HG03103 (cell line): ENCODE results near the gene DARS2.
A peak's percentile ranks its signal among the peaks of the same experiment; 100 is the strongest.
"Not testable (repeated sequence)": the region's sequence is repeated elsewhere in the genome, so short reads cannot be mapped to it uniquely, and the experiment has no call there.

Source experiments
- ATAC-seq: cut with Tn5 transposase; IDR thresholded peaks from one replicate; pipeline ENCODE4 v1.9.1; 2021; ENCODE audit warnings: low read depth; ENCODE audit not compliant: unreplicated experiment

The DARS2 gene, protein sequence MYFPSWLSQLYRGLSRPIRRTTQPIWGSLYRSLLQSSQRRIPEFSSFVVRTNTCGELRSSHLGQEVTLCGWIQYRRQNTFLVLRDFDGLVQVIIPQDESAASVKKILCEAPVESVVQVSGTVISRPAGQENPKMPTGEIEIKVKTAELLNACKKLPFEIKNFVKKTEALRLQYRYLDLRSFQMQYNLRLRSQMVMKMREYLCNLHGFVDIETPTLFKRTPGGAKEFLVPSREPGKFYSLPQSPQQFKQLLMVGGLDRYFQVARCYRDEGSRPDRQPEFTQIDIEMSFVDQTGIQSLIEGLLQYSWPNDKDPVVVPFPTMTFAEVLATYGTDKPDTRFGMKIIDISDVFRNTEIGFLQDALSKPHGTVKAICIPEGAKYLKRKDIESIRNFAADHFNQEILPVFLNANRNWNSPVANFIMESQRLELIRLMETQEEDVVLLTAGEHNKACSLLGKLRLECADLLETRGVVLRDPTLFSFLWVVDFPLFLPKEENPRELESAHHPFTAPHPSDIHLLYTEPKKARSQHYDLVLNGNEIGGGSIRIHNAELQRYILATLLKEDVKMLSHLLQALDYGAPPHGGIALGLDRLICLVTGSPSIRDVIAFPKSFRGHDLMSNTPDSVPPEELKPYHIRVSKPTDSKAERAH

DNA sequence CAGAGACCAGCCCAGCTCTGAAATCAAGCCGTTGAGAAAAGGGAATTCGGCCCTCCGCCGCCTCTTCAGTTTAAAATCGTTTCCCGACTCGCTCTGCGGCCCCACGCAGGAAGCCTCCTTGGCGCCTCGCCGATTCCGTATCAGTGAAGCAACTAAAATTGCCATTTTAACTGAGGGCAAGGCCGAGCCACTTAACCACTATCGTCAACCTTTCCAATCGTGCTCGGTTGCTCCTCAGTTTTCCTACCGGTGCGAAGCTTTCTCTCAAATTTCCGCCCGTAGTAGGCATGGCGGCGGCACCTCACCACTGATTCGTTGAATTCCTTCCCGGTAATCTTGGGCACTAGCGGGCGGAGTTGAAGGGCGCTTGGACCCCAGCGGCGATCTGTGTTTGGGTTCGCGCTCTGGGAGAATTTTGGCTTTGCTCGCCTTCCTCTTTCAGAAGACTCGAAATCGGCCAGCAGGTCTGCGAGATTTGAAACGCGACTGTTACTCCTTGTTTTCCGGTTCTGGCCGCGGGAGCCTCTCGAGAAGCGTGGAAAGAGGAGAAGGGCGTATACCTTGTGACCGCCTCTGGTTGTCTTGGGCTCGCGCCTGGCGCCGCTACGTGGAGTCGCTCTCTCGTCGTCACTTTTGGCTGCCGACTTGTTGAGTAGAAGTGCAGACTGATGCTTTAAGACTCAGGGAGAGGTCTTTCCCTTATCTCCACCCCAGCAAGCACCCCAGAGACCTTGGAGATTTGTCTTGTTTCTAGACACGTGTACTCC is at the start of gene DARS2, which contains the start of gene CENPL:
Gene DARS2 (plus strand): TSS at position 359 of the 767 bp plus-strand sequence. CDS start 557 bp downstream, outside the sequence.
Gene CENPL (minus strand): TSS at position 569 of the 767 bp plus-strand sequence. CDS start 13,584 bp downstream, outside the sequence.
- ATAC-seq = peak; percentile 72

DNA sequence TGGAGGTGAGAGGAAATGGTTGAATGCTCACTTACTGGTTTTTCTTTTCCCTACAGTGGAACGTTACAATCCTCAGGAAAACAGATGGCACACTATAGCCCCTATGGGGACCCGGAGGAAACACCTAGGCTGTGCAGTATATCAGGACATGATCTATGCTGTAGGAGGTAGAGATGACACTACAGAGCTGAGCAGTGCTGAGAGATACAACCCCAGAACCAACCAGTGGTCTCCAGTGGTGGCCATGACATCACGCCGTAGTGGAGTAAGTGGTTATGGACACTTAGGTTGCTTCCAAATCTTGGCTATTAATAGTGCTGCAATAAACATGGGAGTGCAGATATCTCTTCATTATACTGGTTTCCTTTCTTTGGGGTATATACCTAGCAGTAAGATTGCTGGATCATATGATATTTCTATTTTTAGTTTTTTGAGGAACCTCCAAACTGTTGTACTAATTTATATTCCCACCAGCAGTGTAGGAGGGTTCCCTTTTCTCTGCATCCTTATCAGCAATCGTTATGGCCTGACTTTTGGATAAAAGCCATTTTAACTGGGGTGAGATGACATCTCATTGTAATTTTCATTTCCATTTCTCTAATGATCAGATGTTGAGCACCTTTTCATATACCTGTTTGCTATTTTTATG is 48.8 kb upstream of the DARS2 start:
- ATAC-seq = no peak

DNA sequence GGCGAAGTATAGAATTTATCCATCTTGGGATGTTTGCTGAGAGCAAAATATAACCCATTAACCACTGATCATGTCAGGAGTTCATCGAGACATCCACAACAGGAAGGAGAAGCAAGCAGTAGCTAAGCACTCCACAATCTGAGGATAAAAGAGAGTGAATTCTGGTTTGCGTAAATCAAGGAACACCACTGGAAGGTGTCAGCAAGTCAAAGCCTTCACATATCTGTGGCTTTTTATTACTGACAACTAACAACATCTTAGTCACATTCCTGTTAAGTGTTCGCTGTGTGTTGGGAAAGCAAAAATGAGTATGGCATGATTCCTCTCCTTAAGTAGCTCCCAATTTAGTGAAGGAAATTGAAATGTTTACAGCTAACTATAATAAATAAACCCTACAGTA is 44.5 kb upstream of the DARS2 start:
- ATAC-seq = no peak

DNA sequence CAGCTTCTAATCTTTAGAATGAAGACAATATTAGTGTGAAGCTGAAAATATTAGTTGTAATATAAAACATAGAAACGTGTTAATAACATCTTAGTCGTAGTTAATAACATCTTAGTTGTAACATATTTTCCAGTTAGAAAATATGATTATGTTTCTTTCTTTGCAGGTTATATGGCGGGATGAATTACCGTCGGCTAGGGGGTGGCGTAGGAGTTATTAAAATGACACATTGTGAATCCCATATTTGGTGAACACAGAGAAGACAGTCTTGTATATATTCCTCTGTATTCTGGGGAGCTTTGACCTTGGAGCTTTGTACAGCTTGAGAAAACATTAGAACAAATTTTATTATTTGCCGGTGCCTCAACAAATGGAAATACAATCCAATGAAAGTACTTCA is 39.5 kb upstream of the DARS2 start:
- ATAC-seq = no peak

DNA sequence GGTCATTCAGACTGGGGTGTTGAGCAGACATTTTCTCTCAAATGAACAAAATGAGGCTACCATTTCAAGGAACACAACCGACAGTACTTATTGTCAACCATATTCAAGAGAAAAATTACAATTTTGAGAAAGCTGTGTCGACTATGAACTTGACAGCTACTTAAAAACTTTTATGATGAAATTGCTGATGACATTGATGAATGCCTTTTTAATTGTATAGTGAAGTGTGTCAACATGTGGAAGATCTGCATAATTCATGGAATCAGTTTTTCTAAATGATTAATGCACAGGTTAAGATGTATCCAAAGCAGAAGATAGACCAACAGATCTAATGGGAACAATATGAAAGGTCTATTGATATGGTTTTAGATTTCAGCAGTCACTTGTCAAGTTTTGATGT is 34.6 kb upstream of the DARS2 start:
- no peak for ATAC-seq

DNA sequence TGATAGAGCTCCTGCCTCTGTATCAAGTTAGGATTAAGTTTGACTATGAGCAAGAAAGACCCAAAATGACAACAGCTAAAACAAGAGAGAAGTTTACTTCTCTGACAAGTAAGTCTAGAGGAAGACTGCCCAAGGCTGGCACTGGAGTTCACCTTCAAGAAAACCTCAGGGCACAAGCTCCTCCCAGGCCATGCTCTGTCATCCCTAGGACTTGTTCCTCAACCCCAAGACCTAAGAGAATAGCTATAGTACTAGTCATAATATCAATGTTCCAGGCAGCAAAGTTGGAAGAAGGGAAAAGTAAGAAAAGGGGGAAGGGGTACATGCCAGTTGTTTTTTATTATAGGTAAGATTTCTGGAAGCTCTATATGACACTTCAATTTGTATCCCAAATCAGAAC is 26.4 kb upstream of the DARS2 start:
- ATAC-seq = no peak

DNA sequence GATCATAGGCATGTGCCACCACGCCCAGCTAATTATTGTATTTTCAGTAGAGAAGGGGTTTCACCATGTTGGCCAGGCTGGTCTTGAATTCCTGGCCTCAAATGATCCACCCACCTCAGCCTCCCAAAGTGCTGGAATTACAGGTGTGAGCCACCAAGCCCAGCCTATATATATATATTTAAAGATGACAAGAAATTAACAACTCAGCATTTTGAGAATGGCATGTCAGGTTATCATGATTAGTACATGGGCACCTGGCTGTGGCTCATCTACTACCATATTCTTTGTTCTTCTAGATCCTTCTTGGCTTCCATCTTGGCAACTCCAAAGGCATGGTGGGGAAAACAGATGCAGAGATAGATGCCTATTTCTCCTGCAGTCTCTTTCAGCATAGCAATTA is 24.5 kb upstream of the DARS2 start:
- not testable (repeated sequence) for ATAC-seq

DNA sequence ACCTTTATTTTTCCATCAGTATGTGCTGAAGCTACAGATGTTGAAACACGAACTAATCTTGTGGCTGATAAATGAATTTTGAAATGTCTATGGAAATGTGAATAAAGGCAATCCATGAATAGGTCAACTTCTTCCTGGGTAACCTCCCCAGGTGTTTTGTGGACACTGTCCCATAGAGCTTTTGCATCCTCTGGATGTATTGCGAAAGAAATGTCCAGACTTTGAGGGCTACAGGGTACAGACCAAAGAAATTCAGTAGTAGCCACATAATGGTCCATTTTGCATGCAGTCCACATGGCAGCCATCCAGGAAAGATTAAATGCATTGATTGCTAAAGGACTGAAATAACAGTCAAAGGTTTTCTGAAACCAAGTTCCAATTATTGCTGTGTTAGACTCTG is 21.5 kb upstream of the DARS2 start:
- ATAC-seq = no peak

DNA sequence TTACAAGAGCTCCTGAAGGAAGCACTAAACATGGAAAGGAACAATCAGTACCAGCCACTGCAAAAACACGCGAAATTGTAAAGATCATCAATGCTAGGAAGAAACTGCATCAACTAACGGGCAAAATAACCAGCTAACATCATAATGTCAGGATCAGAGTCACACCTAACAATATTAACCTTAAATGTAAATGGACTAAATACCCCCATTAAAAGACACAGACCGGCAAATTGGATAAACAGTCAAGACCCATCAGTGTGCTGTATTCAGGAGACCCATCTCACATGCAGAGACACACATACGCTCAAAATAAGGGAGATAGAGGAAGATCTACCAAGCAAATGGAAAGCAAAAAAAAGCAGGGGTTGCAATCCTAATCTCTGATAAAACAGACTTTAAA is 10.8 kb upstream of the DARS2 start:
- not testable (repeated sequence) for ATAC-seq

DNA sequence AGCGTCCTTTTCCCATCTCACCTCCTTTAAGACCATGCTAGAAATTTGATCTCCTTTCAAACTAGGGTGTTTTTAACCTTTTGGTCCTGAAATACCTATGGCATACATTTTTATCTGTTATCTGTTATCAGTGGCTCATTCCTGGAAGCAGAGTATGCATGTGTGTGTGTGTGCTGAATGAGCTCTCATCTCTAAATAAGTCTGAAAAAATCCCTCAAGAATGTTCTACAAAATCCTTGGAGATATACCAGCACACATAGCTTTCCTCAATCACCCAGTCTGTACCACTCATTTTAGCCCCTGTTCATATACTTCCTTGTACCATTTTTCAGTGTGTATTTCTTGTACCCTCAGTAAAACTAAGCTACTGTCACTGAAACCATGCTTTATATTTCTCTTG is 6.0 kb upstream of the DARS2 start:
- ATAC-seq = no peak

DNA sequence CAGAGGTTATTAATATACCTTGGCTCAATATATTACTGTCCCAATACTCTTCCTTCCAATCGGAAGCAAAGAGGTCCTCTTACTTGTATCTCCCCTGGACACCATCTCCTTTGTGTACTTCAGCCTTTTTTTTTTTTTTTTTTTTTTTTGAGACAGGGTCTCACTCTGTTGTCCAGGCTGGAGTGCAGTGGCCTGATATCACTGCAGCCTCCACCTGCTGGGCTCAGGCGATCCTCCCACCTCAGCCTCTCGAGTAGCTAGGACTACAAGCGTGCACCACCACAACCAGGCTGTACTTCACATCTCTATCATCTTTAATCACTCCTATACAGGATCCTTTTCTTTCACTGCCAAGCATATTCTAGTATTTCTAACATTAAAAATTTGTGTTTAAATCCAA is 2.8 kb upstream of the DARS2 start:
- no peak for ATAC-seq

DNA sequence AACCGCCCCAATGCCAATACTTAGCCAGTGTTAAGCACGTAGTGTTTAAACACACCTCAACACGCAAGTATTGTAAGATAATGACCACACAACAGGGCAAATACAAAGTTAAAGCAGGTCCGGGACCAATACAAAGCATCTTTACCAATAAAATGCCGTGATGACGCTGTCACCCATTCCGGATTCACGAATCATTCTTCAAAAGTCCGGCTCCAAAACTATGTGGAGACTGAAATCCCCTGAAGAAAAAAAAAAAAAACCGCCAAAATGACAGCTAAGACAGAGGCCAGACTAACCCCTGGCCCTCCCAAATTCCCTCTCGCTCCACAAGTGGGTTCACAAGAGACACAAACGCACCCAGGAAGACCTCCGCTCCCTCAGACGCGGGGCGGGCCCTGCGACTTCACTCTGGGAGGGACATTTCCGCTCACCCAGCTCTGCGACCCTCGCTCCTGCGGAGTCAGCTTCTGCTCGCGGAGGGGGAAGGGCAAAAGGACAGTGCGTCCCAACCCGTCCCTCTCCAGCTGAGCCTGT is 625 bp upstream of the DARS2 start:
- ATAC-seq = peak; percentile 29

DNA sequence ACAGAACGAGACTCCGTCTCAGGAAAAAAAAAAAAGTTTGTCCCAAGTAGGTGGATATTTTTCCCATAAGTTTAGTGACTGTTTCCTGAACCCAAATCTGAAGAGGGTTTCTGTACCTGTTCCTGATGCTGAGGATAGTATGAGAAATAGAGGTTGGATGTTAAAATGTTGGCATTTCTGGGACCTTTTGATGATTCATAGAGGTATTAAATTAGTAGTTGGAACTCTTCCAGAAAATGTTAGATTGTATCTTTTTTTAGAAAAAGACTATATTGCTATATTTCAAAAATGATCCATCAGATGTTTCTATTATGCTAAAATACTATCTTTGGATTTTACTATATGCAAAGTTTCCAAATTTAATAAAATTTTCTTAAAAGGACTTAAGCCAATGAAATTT is 3.1 kb downstream of the DARS2 start:
- no peak for ATAC-seq

DNA sequence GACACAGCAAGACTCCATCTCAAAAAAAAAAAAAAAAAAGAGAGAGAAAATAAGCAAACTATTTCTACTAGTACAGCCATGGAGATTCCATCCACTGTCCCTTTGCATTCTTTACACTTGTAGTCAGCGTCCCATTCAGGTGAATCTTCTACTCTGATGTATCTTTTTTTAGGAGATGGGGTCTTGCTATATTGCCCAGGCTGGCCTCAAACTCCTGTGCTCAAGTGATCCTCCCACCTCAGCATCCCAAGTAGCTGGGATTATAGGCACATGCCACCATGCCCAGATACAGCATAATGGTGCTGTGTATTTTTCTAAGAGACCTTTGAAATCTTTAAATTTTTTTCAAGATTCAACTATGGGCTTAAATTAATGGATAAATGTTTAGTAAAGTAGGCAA is 8.3 kb downstream of the DARS2 start:
- no peak for ATAC-seq

DNA sequence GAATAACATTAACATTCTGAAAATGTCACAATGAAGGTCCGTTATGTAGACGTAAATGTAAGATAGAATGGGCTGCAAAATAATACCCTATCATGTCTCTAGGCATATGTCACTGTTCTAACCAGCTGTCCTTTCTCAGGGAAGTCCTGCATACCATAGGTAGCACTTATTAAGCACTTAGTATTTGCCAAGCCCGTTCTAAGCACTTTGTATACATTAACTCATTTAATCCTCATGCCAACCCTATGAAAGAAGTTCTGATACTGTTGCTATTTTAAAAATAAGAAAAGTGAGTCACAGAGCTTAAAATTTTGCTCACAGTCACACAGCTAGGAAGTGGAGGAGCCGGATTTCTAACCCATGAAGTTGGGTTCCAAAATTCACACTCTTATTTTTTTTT is 27.6 kb downstream of the DARS2 start:
- ATAC-seq = no peak

DNA sequence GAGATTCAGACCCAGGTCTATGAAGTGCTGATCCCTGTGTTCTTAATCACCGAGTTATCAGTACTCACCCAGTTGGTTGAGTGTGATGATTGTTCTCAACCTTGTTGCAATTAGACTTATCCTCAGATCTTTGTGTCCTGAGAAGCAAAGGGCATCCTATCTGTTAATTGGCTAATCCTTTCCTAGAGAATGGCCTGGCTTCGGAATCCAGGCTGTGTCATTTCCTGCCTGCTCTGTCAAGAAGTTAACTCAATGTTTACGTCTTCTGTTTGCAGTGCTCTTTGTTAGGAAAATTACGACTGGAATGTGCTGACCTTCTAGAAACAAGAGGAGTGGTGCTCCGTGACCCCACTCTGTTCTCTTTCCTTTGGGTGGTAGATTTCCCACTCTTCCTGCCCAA is 28.6 kb downstream of the DARS2 start:
- ATAC-seq = no peak

DNA sequence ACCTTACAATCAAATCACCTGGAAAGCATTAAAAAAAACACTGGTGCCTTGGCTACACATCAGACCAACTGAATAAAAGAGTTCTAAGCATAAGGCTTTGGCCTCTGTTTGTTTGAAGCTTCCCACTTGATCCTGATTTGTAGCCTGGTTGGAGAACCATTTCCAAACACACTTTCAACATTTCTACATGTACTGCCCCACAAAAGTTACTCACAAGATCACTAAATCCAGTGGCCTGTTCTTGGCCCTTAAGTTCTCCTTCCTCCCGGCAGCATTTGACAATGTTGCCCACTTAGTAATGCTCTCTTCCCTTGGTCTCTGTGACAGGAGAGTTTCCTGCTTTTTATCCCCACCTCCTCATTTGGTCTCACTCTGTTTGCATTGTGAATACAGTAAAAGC is 31.5 kb downstream of the DARS2 start:
- ATAC-seq = no peak

DNA sequence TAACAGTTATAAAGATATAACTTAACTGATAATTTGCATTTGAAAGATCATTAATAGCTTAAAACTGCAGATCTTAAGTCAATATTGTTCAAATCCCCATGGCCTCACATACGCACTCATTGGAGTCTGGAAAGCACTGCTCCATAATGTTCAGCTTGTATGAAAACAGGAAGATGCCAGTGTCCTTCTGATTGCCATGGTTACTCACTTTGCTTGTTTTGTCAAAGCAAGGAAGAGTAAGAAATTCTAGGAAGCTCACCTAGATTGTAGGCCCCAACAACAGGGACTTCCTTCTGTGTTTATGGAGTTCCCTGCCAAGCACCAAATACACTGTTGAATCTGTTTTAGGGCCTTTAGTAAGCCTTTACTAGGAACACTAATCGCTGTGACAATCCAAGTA is 32.4 kb downstream of the DARS2 start:
- ATAC-seq = no peak

DNA sequence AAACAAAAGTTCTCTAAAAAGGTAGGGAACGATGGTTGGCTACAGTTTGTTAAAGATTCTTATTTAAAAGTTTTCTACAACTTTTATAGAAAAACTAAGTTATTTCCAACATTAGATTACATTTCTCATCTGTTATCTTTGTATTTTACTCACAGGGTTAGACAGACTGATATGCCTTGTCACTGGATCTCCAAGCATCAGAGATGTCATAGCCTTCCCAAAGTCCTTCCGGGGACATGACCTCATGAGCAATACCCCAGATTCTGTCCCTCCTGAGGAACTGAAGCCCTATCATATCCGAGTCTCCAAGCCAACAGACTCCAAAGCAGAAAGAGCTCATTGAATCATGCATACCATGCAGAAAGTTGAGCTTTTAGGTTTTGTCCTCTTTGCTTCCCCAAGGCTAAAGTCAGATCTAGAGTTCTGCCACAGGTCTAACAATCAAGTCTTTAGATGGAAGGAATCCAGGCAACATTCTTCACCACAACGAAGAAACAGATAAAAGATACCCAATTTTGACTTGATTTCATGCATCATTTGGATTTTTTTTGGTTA is 33.0 kb downstream of the DARS2 start:
- no peak for ATAC-seq

DNA sequence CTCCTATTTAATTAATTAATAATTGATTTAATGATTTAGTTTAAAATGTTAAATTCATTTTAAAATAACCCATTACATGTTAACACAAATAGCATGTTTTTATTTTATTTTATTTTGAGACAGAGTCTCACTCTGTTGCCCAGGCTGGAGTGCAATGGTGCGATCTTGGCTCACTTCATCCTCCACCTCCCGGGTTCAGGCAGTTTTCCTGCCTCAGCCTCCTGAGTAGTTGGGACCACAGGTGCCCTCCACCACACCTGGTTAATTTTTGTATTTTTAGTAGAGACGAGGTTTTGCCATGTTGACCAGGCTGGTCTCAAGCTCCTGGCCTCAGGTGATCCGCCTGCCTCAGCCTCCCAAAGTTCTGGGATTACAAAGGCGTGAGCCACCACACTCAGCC is 35.1 kb downstream of the DARS2 start:
- ATAC-seq = not testable (repeated sequence)
